Right lobe of liver (tissue), 6 donors: ENCODE data around the gene CDH2. TPM values are rescaled to one million over a fixed set of nuclear protein-coding genes. Genes with fewer than 3 reads are reported as not detected.
A peak's percentile ranks its signal among the peaks of the same experiment; 100 is the strongest.

Source experiments
- ATAC-seq, 4 donors: fragments of 200-7000 bp; cut with Tn5 transposase; one replicate each; pipeline ENCODE4 v1.9.1; 2020; ENCODE audit warnings: mild to moderate bottlenecking in 4 of 4, moderate library complexity in 4 of 4
- DNase-seq, 3 donors: peaks; one replicate each; pipeline ENCODE4 v3.0.0-alpha.2; 2020
- H3K27ac ChIP-seq, 3 donors: fragments of 200-600 bp; one replicate each; pipeline ENCODE4 v1.8.0; 2022
- H3K27me3 ChIP-seq, 2 donors: fragments of 200-600 bp; one replicate each; pipeline ENCODE4 v1.8.0; 2022
- H3K36me3 ChIP-seq, 4 donors: fragments of 200-600 bp; sonication (generic) in 1 of 4; one replicate each; pipeline versions ENCODE4 v1.5.1 to v1.8.0; 2017 to 2022; ENCODE audit warnings: control low read depth in 1 of 4
- H3K4me1 ChIP-seq, 4 donors: fragments of 200-600 bp; sonication (generic) in 1 of 4; one replicate each; pipeline versions ENCODE4 v1.5.1 to v1.8.0; 2017 to 2022; ENCODE audit warnings: control low read depth in 1 of 4
- H3K4me3 ChIP-seq, 3 donors: fragments of 200-600 bp; one replicate each; pipeline ENCODE4 v1.8.0; 2022
- H3K9me3 ChIP-seq, 4 donors: fragments of 200-600 bp; sonication (generic) in 1 of 4; one replicate each; pipeline versions ENCODE4 v1.5.1 to v1.8.0; 2017 to 2022; ENCODE audit warnings: control low read depth in 1 of 4
- POLR2A ChIP-seq: fragments of 450-650 bp; IDR thresholded peaks from one replicate; pipeline ENCODE4 v1.6.1; 2017; ENCODE audit warnings: antibody characterized with exemption, mild to moderate bottlenecking
- WGBS: methylation state at CpG from one replicate; pipeline ENCODE4 v1.1.6; 2018; ENCODE audit warnings: low coverage, low lambda C conversion rate; ENCODE audit not compliant: insufficient coverage; ENCODE audit errors: missing lambda C conversion rate; 5-methylcytosine and 5-hydroxymethylcytosine counted together
- intact Hi-C, 2 donors: fragments of 100-400 bp; cut with DNase I; formaldehyde crosslinking; loops; one replicate each; pipeline versions ENCODE4 v1.11.2 to v1.14.1; 2022
- total RNA-seq, 6 experiments: library from RNA; depleted of rRNA in 2 of 6; stranded (reverse); fragments of >200 nt in 2 of 6; fragmentation: NEBNext Ultra II Directional in 3 of 6; extraction: Animal tissue kit (Norgen Biotek cat#: 25700) in 3 of 6; gene quantifications; one replicate each; pipeline versions ENCODE4 v1.1.0 to v1.2.4, GENCODE V29; 2016 to 2023
- TF ChIP-seq, protein P1 (sequence below), 4 donors: fragments of 200-600 bp in 3 of 4; fragments of 450-650 bp in 1 of 4; IDR thresholded peaks; one replicate each; pipeline versions ENCODE4 v1.5.1 to v1.8.0; 2016 to 2022; ENCODE audit warnings: antibody characterized with exemption in 4 of 4, mild to moderate bottlenecking in 2 of 4
- donor health status: DM: no; HTN: yes; CAD: no.
- donor health status: DM: no; HTN: no; CAD: no.
- donor health status: DM: no; HTN: no; CAD: no.
- donor health status: DM: no; HTN: yes; CAD: no.
- donor health status: DM: no; HTN: yes; CAD: no.

Gene CDH2
- total RNA-seq, 6 experiments from 2014 or later, result 32.3 to 46.8 (median 35.8) TPM

DNA sequence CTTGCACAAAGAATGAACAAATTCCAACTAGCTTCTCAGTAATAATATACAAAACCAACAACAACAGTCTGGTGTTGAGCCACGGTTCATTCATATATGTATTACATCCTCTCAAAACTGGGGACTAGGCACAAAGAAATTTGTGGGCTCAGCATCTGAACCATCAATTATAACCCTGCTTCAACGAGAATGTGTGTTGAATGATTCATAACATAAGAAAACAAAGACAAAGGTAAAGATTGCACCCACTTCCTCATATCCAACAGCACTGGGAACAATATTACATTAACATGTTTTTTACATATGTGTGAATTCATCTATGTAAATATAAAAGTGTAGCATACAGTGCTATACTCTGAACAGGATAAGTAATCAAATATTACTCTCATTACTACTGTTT lies 144.8 kb downstream of the CDH2 start:
- intact Hi-C loops, result no loop called here
- no peak overlapping the region for H3K27ac ChIP-seq
- H3K36me3 ChIP-seq, result no peaks in the 10 kb centered on the region
- no peaks in the 10 kb centered on the region for H3K27me3 ChIP-seq
- DNase-seq (no peak), ATAC-seq (no peak)
- H3K9me3 ChIP-seq, result no peaks in the 10 kb centered on the region
- TF ChIP-seq, protein P1, sequence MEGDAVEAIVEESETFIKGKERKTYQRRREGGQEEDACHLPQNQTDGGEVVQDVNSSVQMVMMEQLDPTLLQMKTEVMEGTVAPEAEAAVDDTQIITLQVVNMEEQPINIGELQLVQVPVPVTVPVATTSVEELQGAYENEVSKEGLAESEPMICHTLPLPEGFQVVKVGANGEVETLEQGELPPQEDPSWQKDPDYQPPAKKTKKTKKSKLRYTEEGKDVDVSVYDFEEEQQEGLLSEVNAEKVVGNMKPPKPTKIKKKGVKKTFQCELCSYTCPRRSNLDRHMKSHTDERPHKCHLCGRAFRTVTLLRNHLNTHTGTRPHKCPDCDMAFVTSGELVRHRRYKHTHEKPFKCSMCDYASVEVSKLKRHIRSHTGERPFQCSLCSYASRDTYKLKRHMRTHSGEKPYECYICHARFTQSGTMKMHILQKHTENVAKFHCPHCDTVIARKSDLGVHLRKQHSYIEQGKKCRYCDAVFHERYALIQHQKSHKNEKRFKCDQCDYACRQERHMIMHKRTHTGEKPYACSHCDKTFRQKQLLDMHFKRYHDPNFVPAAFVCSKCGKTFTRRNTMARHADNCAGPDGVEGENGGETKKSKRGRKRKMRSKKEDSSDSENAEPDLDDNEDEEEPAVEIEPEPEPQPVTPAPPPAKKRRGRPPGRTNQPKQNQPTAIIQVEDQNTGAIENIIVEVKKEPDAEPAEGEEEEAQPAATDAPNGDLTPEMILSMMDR (IDR thresholded peaks at IDR 0.05), result no peak
- no peak for TF ChIP-seq POLR2A
- H3K4me3 ChIP-seq, result no peak overlapping the region
- WGBS, result 52% methylated on average over 2 of the region's 2 CpGs
- H3K4me1 ChIP-seq, result peaks cover 0 to 13% (median 0%) of the 10 kb centered on the region in 4 donors

DNA sequence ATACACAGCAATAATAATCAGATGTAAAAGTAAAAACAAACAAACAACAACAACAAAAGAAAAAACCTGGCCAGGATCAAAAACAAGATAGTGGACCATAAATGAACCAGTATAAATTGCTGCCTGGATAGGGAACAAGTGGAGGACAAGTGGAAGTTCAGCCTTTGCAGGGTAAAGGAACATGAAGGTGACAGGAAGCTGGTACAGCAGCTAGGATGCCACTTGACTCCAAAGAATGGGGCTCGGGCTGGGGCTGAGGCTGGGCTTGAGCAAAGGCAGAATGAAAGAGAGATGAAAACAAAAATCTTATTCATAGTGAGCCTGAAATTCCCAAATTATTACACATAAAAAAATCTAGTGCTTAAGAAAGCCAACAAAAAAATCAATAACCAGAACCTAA lies 146.5 kb downstream of the CDH2 start:
- Histone ChIP-seq H3K36me3 (no peaks in the 10 kb centered on the region), H3K27me3 (no peaks in the 10 kb centered on the region), H3K27ac (no peak overlapping the region), H3K9me3 (no peaks in the 10 kb centered on the region), H3K4me1 (no peaks in the 10 kb centered on the region), H3K4me3 (no peak overlapping the region)
- TF ChIP-seq POLR2A, result no peak
- TF ChIP-seq, protein P1 (IDR thresholded peaks at IDR 0.05), result no peak
- 60% methylated on average over 1 of the region's 1 CpG for WGBS
- intact Hi-C loops, result no loop called here
- DNase-seq (no peak), ATAC-seq (no peak)

DNA sequence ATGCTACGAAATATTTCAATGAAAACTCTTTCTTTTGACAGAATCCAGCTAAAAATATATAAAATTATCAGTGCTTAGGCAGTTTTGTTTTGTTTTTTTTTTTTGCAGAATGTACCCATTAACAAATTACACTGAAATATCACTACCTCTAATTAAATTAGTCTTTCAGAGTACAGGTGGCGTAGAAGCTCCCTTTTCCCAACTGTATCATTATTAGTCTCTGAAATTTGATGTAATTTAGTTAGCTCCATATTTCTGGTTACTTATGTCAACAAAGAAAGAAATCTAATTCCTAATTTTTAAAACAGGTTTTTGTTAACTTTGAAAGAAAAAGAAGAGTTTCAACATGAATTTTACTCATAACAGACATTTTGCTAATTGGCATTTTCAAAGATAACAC lies 149.2 kb downstream of the CDH2 start:
- intact Hi-C loops, result no loop called here
- H3K4me3 ChIP-seq, result no peak overlapping the region
- H3K36me3 ChIP-seq, result no peaks in the 10 kb centered on the region
- ATAC-seq (no peak), DNase-seq (no peak)
- H3K27me3 ChIP-seq, result no peaks in the 10 kb centered on the region
- no peaks in the 10 kb centered on the region for H3K9me3 ChIP-seq
- no peaks in the 10 kb centered on the region for H3K4me1 ChIP-seq
- TF ChIP-seq, protein P1 (IDR thresholded peaks at IDR 0.05), result no peak
- no peak for TF ChIP-seq POLR2A
- WGBS, result 94% methylated on average over 2 of the region's 2 CpGs
- no peak overlapping the region for H3K27ac ChIP-seq

DNA sequence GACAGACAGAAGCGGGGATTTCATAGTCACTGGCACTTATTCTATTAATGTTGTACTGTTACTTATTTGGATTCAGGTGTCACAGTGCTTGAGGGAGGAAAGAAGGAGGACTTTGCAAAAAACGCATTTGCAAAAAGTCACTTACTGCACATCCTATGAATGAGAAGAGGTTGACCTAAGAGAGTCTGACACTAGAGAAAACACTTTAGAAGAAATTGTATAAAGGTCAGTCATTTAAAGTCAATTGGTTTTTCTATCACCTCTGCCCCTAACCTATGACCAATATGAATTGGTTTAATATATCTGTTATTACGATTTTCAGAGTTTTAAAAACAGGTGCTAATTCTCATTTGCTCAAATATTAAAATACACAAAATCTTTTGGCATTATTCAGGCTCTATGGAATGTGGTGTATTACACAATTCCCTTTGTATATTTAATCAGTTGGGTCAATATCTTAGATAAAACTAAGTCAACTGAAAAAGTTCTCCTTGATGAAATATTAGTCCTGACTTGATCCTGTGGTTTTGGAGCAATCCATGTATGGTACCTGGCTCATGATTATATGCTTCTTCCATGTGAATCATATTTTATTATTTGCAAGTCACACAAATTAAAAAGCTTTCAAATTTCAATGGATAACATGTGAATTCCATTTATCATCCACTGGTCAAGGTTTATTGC lies 157.4 kb downstream of the CDH2 start:
- H3K4me1 ChIP-seq, result peaks cover 0 to 13% (median 4%) of the 10 kb centered on the region in 4 donors
- H3K4me3 ChIP-seq, result no peak overlapping the region
- no peak overlapping the region for H3K27ac ChIP-seq
- WGBS, result 38% methylated on average over 3 of the region's 3 CpGs
- DNase-seq (no peak), ATAC-seq (peak; percentile 70 to 92 (median 82))
- H3K27me3 ChIP-seq, result no peaks in the 10 kb centered on the region
- H3K9me3 ChIP-seq, result no peaks in the 10 kb centered on the region
- H3K36me3 ChIP-seq, result no peaks in the 10 kb centered on the region
- intact Hi-C loops, result loop anchor here (10.0 kb wide), 2 partner anchors 155 to 165 kb away; partner anchors contain the start of gene CDH2 (in 1 of the 2)
- no peak for TF ChIP-seq POLR2A
- TF ChIP-seq, protein P1 (IDR thresholded peaks at IDR 0.05), result no peak
